Astrocyte (in vitro differentiated cells and primary cell): ENCODE data around the gene CDH24.

Experiments used
- CTCF ChIP-seq: IDR thresholded peaks from 2 replicates; pipeline ENCODE4 v1.5.1; 2011; ENCODE audit warnings: low read depth, mild to moderate bottlenecking, inconsistent platforms, low read length, moderate library complexity; ENCODE audit not compliant: insufficient read depth
- EZH2 ChIP-seq: IDR thresholded peaks from 2 replicates; pipeline ENCODE4 v1.6.1; 2012; ENCODE audit warnings: mild to moderate bottlenecking, low read length, inconsistent platforms; ENCODE audit not compliant: insufficient read depth

GRCh38 chr14:23034498-23035302 lies 22.6 kb downstream of the CDH24 start, which contains the start of gene PSMB5:
- TF ChIP-seq CTCF: no peak
- TF ChIP-seq EZH2: no peak
